ENCODE results near the gene SDC4.

DNA sequence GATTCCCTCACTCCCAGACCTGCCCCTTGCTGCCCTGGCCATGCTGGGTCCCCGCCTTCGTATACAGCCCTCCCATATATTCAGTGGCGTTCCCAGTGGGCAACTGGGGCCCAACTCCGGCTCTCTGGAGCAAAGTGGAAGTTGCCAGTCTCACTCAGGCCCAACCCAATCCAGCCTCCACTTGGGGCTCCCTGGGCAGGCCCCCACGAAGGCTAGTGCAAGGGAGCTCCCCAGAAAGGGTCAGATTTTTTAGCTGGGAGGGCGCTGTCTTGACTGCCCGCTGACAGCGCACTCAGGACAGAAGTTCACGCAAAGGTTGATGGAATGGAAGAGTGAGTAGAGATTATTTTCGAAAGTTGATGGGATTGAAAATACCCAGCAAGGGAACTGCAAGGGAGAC is 24.0 kb upstream of the SDC4 start:
- TF ChIP-seq POLR2AphosphoS5 (IDR thresholded peaks at IDR 0.05; ENCODE audit: low read depth, low read length) (no peak), POLR2A (IDR thresholded peaks at IDR 0.05; ENCODE audit: low read depth, low read length) (no peak)
